Forelimb muscle (tissue), 1 donor: Measurements from ENCODE around the gene NSL1. TPM values are rescaled to one million over a fixed set of nuclear protein-coding genes. Genes with fewer than 3 reads are reported as not detected.

Experiments
- DNase-seq: peaks from one replicate; pipeline ENCODE4 v3.0.0-alpha.2; 2013; ENCODE audit warnings: low read depth
- polyA plus RNA-seq: library from polyadenylated mRNA; unstranded; fragments of 120-200 nt; gene quantifications from one replicate; pipeline ENCODE4 v1.2.1, GENCODE V29; 2013; ENCODE audit not compliant: insufficient read length

NSL1 gene
- polyA plus RNA-seq, 1 donor = 31.4 TPM

DNA sequence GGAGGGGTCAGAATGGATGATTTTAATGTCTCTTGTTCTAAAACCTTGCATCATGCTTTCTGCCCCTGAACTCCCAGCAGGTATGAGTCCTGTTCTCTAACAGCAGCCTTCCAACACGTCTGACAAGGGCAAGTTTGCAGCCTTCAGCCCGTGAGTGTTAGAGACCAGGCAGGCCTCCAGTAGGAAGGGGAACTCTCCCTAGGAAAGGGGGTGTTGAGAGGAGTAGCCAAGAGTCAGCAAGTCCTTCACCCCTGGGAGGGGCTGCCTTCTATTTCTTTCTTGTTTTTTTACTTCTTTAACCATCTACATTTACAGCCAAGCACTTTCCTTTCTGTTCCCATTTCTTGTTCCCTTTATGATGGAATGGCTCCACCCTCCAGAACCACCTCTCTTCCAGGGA, 106.1 kb downstream of the NSL1 start:
- DNase-seq = no peak

GRCh38 chr1:212684521-212685090, 107.0 kb downstream of the NSL1 start:
- no peak for DNase-seq

DNA sequence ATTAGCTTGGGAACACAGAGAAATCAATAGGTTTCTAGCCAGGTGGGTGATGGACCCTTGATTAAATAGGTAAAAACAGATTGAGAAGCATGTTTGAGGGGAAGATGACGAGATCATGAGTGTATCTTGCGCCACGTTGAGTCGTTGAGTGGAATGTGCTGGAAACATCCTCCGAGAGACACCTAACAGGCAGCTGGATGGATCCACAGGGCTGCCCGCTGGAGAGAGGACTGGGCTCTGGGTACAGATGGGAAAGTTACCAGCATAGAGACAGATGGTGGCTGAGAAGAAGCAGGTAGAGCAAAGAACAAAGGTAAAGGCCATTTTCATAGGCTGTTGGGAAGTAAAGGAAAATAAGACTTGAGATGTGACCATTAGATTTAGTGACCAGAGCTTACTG, 107.5 kb downstream of the NSL1 start:
- DNase-seq = no peak

DNA sequence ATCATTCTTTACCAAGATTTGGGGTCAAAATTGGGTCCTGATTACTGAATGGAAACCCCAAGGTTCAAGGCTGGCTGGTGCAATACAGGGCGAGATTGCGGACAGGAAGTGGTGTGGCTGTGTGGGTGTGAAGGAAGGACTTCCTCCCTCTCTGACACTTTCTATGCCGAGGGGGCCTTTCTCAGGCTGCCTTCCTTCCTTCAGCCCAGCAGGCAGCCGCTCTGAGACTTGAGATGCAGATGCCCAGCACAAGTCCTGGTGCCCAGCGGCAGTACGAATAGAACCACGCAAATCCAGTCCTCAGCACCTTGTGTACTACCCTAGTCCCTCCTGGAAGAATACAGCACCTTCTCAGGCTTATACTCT, 108.2 kb downstream of the NSL1 start:
- no peak for DNase-seq

DNA sequence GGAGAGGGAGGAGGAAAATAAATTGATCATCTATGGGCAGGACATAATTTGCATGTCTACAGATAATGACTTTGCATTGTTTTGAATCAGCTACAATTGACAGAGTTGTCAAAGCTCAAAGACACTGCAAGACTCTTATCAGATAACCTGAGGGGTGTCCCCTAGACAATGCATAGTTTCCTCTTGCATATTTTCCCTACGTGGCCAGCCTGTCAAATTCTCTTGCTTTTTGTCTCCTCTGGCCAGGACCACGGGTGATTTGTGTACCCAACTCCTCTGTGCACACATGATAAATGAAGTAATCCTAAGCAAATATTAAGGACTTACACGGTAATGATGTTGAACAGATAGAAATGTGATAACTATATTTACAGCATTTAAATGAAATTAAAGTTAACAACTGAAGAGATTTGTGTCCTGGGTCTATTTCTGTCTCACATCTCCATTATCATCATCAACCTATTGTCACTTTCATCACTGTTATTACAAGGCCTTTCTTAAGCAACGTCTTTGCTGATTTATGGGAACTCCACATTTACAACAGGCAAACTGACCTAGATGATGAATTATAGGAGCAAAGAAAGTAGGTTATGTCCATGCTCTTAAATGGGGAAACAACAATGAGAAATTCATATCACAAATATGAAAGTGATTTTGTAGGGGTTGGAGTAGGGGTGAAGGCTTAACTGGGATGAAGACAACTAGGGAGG, 110.7 kb downstream of the NSL1 start:
- DNase-seq = no peak

DNA sequence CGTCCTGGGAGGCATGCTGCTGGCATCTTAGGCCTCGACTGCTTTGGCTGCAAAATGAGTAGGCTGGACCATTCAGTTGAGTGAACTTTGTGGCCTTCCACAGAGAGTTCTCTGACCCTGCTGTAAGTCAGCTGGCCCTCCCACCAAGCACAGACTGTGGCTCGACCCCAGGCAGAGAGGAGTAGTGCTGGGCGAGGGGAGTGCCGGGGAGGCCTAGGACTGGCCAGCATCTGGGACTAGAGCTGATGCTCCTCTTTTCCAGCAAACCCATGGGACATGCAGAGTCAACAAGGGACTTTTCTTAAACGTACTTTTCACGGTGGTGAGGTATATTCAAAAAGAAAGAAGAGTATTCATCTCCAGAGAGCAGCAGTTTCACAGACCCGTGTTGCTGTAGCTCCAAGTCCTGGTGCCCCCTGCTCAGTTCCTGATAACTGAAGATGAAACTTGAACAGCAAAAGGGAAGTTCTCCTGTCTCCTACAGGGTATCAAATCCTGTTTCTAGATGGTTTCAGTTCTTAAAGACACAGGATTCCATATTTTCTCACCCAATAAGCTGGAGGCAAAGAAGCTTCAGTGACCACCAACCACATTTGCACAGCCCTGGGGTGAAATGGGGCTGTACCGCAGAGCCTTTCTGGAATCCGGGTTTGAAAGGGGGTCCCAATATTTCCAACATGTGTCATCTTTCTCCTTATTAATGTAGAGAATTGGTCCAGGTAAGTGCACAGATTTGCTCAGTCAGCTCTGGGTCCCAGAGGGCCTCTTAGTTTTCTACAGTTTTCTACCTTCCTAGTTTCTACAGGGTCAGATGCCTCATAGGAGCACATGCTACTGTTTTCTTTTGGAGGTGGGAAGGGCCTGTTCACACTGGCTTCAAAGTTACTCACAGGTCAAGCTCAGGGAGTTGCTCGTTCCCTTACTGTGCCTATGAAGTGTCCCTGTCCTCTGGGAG, 112.8 kb downstream of the NSL1 start:
- DNase-seq = no peak

- no peak for DNase-seq
These were observed 114.0 kb downstream of the NSL1 start for GRCh38 chr1:212677573-212677972.

- DNase-seq = no peak
These were observed 114.4 kb downstream of the NSL1 start for GRCh38 chr1:212677136-212677535.

Other genes with a start within 250 kb of the NSL1 start
- gene ATF3, start 183.0 kb downstream of the NSL1 start, polyA plus RNA-seq = 83.1 TPM
- 1.3 TPM for gene BATF3, start 91.9 kb downstream of the NSL1 start, polyA plus RNA-seq
- gene TATDN3, start 117 bp upstream of the NSL1 start, polyA plus RNA-seq = 9.8 TPM
- gene SPATA45, start 55.9 kb upstream of the NSL1 start, polyA plus RNA-seq = not detected
- gene FLVCR1, start 66.5 kb upstream of the NSL1 start, polyA plus RNA-seq = 7.5 TPM
- 41.0 TPM for gene VASH2, start 158.8 kb upstream of the NSL1 start, polyA plus RNA-seq
- 28.2 TPM for gene ANGEL2, start 224.1 kb upstream of the NSL1 start, polyA plus RNA-seq